Head of caudate nucleus (tissue), 42 donors: Measurements from ENCODE around the gene PRKAR1B.

Experiments
- DNase-seq, 42 donors: peaks; one replicate each; pipeline versions ENCODE4 v3.0.0 to v3.0.0-alpha.2; 2020 to 2021; ENCODE audit warnings: mixed read lengths in 7 of 42
- intact Hi-C: fragments of 100-400 bp; cut with DNase I; formaldehyde crosslinking; loops from one replicate; pipeline ENCODE4 v1.15.0; 2022

The PRKAR1B gene

DNA sequence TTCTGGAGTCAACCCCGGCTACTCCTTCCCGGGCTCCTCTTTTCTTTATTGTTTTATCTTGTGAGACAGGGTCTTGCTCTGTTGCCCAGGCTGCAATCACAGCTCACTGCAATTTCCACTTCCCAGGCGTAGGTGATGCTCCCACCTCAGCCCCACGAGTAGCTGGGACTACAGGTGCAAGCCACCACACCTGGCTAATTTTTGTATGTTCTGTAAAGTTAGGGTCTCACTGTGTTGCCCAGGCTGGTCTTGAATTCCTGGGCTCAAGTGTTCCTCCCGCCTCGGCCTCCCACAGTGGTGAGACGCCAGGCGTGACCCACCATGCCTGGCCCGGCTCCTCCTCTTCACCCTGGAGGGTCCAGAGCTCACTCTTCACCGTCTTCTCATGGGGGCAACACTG lies 192.1 kb downstream of the PRKAR1B start:
- no peak for DNase-seq
- intact Hi-C loops, result no loop called here

DNA sequence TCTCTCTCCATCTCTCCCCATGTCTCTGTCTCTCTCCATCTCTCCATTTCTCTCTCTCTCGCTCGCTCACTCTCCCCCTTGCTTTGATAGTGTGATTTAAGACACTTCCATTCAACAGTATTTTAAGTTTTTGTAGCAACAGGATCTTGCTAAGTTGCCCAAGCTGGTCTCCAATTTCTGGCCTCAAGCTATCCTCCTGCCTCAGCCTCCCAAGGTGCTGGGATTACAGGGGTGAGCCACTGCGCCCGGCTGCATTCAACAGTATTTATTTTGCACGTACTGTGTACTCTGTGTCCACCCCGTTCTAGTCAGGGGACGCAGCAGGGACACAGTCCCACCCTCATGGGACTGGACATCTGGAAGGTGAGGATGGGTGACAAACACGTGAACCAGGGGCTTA lies 193.0 kb downstream of the PRKAR1B start:
- intact Hi-C loops, result no loop called here

DNA sequence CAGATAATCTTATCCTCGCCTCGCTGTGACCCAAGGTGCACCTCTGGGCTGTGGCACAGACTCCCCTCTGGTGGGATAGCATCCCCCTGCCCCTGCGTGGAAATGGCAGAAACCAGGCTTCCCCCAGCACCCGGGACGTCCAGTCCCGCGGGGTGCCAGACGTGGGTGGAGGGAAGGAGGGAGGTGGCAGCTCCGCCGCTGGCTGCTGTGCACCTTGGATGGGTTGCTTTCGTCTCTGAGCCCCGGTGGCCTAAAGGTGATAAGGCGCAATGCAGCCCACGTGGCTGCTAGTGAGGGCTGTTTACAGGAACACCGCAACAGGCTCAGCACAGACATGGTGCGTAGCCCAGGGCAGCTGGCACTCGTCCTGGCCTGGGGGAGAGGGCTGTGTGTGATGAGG lies 193.8 kb downstream of the PRKAR1B start:
- no peak for DNase-seq
- intact Hi-C loops, result no loop called here

More for the DNA sequence above, 193.0 kb downstream of the PRKAR1B start:
- no peak for DNase-seq

DNA sequence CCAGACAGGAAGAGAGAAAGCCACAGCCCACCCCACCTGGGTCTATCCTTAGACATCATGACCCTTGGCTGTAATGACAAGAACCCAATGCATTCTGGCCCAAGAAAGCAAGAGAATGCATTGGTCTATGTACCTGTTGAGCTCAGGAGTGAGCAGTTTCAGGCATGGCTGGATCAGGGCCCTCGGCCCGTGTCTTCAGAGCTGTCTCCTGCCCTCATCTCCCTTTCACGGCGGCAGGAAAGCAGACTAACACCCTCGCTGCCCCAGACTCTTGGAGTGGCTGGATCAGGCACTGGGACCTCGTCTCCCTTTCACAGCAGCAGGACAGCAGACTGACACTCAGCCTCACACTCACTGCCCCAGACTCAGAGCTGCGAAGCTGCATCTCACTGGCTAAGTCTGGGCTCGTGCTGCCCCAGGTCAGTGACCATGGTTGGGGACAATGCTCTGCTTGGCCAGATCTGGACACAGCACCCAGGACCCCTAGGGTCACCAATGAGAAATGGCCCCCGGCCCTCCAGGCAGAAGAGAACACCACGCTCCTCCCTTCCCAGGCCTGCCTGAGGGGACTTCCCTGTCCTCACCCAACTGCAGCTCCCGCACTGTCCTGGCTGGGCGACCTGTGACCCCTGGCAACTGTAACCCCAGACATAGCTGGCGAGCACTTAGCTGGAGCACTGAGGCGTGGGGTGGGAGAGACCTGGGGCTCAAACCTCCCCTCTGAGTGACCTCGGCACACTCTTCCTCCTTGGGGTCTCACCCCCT lies 194.5 kb downstream of the PRKAR1B start:
- DNase-seq, result no peak
- intact Hi-C loops, result no loop called here

DNA sequence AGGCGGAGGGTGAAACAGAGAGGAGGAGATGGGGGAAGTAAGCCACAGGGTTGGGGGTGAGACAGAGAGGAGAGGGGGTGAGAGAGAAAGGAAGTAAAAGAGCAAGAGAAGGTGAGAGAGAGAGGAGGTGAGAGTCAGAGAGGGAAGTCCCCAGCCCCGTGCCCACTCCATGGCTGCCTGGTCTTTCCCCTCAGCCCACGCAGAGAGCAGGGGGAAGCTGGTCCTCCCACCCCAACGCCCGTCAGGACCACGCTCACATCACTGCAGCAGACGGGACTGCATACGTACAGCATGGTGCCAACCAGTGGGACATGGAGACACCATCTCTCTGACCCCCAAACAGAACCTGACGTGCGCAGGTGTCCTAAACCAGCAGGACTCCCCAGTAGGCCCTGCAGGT lies 195.3 kb downstream of the PRKAR1B start:
- intact Hi-C loops, result no loop called here
- DNase-seq, result no peak

DNA sequence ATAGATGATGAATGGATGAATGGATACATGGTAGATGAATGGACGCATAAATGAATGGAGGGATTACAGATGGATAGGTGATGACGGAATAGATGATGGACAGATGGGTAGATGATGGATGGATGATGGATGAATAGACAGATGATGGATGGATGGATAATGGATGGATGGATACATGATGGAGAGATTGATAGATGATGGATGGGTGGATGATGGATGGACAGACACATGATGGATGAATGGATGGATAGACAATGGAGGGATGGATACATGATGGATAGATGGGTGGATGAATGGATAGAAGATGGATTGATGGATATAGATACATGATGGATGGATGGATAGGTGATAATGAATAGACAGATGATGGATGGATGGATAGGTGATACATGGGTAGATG lies 198.6 kb downstream of the PRKAR1B start:
- no peak for DNase-seq
- intact Hi-C loops, result loop anchor here (10.0 kb wide), 1 partner anchor 66 kb away; no protein-coding TSS in a partner anchor

DNA sequence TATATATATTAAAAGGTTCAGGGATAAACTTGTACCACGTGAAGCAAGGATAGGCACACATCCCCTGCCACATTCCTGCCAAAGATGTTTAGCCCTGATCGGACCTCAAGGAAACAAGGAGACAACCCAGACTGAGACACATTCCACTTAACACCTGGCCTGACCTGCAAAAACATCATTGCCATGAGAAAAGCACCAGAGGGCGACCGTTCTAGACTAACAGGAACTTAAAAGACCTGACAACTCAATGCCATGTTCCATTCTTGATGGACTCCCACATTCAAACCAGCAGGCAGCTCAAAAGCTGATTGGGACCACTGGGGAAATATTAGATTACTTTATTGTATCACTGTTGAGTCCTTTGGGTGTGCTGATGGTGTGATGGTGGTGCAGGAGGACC lies 199.4 kb downstream of the PRKAR1B start:
- intact Hi-C loops, result loop anchor here (10.0 kb wide), 1 partner anchor 67 kb away; no protein-coding TSS in a partner anchor
- no peak for DNase-seq

DNA sequence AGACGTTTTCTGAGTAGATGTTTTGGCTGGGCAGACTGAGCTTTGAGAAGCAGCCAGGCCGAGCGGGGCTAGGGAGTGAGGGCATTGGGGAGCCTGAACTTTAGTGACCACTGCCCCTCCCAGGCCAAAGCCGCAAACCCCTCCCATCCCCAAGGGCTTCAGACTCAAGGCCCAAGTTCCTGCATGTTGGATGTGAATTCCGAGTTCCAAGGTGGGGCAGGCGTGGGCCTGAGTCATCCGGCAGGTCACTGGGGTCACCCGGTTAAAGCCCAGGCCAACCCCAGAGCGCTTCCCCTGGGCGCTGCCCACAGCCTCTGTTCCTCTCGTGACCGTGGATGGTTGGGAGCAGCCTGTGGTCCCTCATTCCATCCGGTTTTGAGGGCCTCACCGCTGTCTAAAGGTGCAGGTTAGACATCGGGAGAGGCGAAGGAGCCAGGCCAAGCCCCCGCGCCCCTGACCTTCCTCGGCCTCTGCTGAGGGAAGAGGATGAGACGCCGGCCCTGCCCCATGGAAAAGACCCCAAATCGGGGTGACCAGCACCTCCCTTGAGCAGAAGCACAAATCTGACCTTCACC lies 200.5 kb downstream of the PRKAR1B start:
- intact Hi-C loops, result loop anchor here (10.0 kb wide), 1 partner anchor 68 kb away; no protein-coding TSS in a partner anchor

DNA sequence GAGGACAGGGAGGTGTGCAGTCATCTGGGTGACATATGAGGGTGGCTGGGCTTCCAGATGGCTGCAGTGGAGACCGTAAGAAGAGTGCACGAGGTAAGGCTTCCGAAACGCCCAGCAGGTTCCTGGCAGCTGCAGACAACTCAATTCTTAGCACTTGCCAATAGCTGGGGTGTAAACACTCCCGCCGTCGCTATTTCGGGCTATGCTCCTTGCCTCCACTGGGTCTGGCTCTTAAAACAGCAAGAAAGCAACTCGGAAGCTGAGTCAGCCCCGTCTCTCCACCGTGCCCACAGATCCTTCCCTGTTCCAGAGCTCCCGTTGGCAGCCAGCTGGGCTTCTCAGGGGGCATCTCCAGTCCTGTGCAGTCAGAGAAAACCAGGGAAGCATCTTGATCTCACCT lies 201.3 kb downstream of the PRKAR1B start:
- intact Hi-C loops, result loop anchor here (10.0 kb wide), 1 partner anchor 69 kb away; no protein-coding TSS in a partner anchor

More for the DNA sequence above, 200.5 kb downstream of the PRKAR1B start:
- no peak for DNase-seq

DNA sequence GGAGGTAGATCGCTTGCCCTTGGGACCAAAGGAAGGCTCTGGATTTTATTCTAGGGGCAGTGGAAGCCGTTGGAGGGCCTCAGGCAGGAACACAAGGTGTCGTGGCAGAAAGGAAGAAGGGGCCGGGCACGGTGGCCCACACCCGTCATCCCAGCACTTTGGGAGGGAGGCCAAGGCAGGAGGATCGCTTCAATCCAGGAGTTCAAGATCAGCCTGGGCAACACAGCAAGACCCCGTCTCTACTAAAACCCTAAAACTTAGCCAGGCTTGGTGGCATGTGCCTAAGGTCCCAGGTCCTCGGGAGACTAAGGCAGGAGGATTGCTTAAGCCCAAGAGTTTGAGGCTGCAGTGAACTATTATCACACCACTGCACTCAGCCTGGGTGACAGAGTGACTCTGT lies 202.3 kb downstream of the PRKAR1B start:
- intact Hi-C loops, result loop anchor here (5.0 to 10.0 kb wide), 3 partner anchors 70 to 203 kb away; partner anchors contain the start of genes DNAAF5 and PRKAR1B
- no peak for DNase-seq

More for the DNA sequence above, 201.3 kb downstream of the PRKAR1B start:
- DNase-seq, result peak in 9 of 42 donors; percentile 9 to 66 (median 27)

DNA sequence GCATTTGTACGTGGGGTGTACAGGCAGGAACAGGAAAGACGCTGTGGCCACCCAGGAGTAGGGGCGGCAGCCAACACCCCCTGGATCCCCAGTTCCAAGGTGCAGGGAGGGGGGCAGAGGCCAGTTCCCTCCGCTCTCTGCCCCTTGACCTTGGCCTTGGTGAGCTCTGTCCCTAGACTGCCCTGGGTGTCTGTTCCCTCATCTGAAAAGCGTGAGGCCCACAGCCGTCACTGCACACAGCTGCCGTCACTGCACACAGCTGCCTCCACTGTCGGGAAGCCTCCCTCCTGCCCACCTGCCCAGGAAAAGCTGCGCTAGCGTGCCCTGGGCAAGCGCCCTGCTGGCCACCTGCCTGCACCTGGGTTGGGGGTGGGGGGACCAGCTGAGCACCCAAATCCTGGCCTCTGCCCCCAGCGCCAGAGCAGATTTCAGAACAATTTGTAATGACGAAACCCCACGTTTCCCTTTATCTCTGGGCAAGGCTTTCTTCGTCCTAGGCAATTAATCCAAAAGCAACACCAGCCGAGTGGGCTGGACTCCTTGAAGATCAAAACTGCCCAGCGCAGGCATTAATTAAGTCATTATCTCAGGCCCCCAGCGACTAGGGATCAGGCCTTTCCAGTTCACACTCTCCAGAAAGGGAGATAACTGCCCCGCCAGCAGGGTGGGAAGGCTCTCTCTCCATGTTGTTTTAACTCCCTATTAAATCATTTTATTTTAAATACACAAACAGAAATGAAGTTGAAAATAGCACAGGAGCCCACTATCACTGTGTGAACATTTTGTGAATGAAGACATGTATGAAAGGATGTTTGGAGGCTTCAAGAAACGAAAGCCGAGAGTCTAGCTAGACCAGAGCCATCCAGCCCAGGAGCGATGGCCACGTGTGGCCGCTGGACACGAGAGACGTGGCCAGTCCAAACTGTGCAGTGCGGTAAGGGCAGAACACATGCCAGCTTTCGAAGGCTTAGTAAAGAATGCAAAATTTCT lies 203.4 kb downstream of the PRKAR1B start:
- DNase-seq, result no peak
- intact Hi-C loops, result loop anchor here (5.0 to 10.0 kb wide), 3 partner anchors 71 to 204 kb away; partner anchors contain the start of genes DNAAF5 and PRKAR1B

DNA sequence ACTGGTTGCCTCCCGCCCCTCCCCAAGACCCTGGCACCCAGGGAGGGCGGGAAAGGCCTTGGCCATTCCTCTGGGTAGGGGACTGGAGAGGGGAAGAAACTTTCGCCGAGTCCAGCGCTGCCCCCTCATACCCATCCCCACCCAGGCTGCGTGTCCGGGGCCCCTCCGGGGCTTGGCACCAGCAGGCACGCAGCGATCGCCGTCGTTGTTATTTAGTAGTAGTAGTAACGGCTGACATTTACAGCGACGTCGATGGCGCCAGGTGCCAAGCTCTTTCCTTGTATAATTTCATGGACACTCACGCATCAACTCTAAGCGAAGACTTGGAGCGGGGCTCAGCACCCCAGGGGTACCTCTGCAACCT lies 204.1 kb downstream of the PRKAR1B start:
- intact Hi-C loops, result loop anchor here (5.0 to 10.0 kb wide), 3 partner anchors 72 to 204 kb away; partner anchors contain the start of genes DNAAF5 and PRKAR1B

DNA sequence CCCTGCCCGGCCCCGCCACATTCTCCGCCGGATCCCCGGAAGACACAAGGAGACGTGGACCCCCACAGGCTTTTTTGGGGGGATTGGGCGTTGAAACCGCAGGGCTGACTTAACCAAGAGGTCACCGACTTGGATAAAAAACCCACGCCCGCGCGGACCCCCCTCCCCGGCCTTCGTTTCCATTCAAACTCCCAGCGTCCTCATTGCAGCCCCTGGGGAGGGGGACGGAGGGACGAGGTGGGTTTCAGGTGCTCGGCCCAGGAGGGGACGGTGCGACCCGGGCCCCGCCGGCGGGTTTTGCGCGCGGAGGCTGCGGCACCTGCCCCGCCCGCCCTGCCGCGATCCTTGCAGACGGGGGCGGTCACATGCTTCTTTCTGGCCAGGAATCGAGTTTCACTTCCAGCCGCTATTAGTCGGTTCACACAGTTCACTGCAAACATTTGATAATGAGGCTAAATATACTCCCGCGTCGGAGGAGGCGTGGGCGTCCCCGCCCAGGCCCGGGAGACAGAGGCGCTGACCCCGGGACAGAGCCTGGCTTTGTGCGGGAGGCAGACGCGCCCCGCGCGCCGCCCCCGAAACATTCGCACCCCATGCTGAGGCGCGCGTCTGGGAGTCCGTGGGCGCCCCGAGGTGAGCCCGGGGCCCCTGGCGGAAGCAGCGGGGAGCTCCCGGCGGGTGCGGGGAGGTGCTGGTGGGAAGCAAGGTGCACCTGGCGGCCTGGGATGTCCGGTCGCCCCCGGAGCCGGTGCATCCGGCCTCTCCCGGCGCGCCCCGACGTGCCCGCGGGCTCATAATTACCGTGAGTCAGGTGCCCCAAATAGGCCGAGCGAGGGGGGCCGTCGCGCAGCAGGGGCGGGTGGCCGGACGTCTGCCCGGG lies 204.8 kb downstream of the PRKAR1B start:
- peak in 39 of 42 donors; percentile 32 to 84 (median 59) for DNase-seq
- intact Hi-C loops, result loop anchor here (5.0 to 10.0 kb wide), 3 partner anchors 72 to 205 kb away; partner anchors contain the start of genes DNAAF5 and PRKAR1B

More for the DNA sequence above, 204.1 kb downstream of the PRKAR1B start:
- no peak for DNase-seq

DNA sequence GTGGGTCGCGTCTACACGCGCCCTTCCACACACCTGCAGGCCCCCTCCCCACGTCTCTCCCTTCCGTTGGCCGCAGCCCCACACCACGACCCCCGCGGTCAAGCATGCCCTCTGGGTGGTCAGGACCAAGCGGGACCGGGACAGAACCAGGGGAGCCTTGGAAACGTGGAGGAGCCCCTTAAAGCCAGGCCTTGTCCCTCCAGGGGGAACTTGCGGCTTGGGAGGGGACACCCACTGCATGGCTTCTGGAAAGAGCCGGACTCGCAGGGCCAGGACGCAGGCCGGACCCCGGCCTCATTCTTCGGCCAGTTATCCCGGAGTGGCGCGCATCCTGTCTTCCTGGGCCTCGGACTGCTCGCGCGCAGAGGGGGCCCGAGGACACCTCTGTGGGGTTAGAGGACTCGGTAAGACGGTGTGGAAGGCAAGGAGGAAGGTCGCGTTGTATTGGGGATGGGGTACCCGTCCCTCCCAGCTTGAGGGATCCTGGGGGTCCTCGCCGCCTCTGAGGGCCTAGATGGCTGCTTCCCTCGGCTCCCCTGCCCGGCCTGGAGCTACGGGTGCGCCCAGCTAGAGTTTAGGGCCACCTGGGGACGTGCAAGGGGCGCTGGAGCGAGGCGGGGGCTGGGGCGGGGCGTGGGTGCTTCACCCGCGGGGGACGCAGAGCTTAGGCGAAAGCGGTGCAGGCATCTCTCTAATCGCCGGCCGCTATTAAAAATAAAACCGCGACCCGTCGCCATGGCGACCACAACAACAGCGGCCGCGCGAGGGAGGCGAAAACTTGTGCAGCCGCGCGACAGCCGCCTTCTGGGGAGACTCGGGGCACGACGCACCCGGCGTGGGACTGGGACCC lies 205.6 kb downstream of the PRKAR1B start:
- intact Hi-C loops, result loop anchor here (5.0 to 10.0 kb wide), 3 partner anchors 73 to 206 kb away; partner anchors contain the start of genes DNAAF5 and PRKAR1B
- DNase-seq, result peak in 28 of 42 donors; percentile 23 to 67 (median 45)

DNA sequence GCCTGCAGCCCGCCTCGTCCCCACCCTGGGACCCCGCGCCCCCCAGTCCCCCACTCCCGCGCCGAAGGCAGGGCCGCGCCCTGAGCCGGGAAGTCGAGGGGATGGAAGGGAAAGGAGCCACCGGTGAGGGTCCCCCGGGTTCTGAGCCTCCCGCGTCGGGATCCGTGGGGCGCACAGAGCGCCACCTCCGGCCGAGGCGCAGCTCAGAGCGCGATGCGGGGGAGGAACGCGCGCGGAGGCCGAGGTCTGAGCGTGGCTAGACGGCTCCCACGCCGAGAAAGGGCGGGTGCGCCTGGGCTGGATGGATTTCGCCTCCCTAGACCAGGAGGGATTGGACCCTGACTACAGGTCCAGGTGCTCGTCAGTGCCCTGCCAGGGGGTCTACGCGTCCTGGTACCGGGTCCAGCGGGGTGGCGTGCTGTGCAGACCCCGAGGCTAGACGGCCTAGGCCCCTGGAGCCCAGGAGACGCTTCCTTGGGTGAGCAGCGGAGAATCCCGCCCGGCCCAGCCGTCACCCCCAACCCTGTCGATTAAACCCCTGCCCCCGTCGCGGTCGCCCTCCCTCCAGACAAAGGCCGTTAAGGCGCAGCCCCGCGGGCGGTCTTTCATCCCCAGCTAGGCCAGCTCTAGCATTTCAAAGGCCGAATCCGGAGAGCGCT lies 206.4 kb downstream of the PRKAR1B start:
- peak in 21 of 42 donors; percentile 14 to 65 (median 47) for DNase-seq
- intact Hi-C loops, result loop anchor here (5.0 to 10.0 kb wide), 3 partner anchors 74 to 207 kb away; partner anchors contain the start of genes DNAAF5 and PRKAR1B
